Activated CD4-positive, alpha-beta T cell treated with anti-CD3 and anti-CD28 coated beads for 4 hours (primary cell): ENCODE measurements around the gene ARHGAP4.
A peak's percentile ranks its signal among the peaks of the same experiment; 100 is the strongest.

ENCODE experiments used
- DNase-seq, 2 donors: peaks; one replicate each; pipeline ENCODE4 v3.0.0-alpha.2; 2020

Gene ARHGAP4

DNA sequence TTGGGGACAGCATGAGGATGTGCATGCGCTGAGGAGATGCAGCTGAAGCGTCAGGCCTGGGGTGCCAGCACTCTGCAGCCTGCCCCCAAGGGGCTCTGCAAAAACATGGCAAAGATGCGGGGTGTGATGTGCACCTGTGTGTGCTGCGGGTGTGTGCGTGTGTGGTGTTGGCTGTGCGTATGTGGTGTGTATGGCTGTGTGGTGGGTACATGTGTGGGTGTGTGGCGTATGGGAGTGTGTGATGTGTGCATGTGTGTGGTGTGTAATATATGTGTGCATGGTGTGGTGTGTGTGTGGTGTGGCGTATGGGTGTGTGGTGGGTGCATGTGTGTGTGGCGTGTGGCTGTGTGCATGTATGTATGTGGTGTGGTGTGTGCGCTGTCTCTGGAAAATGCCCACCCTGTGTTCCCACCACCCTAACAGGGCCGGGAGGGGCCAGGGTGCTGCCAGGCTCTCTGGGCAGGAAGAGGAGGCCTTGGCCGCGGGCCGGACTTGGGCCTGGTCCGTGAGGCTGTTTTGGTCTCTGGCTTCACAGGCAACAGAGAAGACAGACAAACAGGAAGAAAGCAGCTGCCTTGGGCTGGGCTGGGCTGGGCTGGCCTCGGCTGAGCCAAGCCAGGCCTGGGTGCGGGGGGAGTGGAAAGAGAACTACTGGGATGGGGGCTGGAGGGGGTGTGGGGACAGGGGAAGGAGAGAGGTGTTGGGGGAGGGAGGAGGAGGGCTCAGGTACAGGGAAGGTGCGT is 22.7 kb downstream of the ARHGAP4 start:
- no peak for DNase-seq

GRCh38 chrX:153902385-153902784 is 23.7 kb downstream of the ARHGAP4 start:
- no peak for DNase-seq

GRCh38 chrX:153901753-153902140 is 24.3 kb downstream of the ARHGAP4 start:
- no peak for DNase-seq

GRCh38 chrX:153900831-153901752 is 25.0 kb downstream of the ARHGAP4 start:
- peak; percentile 53 to 61 for DNase-seq

DNA sequence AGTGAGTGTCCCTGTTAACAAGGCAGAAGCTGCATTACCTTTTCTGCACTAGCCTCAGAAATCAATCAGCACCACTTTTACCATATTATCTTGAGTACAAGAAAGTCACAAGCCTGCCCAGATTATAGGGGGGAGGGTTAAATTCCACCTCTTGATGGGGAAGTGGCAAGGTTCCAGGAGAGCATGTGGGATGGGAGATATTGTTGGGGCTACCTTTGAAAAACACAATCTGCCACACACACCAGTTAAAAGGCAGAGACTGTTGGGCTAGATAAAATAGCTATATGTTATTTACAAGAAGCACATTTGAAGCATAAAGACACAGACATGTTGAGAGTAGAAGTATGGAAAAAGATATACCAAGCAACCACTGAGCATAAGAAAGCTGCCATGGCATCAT is 28.2 kb downstream of the ARHGAP4 start:
- DNase-seq: no peak

DNA sequence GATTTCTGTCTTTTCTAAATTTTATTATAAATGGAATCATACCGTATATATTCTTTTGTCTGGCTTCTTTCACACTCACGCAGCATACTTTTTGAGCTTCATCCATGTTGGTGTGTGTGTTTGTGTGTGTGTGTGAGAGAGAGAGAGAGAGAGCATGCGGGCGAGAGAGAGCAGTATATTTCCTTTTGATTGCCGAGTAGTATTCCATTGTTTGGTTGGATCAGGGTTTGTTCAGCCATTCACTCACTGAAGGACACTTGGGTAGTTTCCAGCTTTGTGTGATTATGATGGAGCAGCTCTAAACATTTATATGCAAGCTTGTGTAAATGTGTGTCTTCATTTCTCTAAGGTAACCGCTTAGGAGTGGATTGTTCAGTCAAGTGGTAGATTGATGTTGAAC is 36.9 kb downstream of the ARHGAP4 start:
- DNase-seq: no peak

GRCh38 chrX:153888344-153888743 is 37.7 kb downstream of the ARHGAP4 start:
- DNase-seq: no peak

- DNase-seq: no peak
Measured at GRCh38 chrX:153887385-153887784, 38.7 kb downstream of the ARHGAP4 start.

GRCh38 chrX:153886915-153887314 is 39.1 kb downstream of the ARHGAP4 start:
- DNase-seq: no peak

- DNase-seq: peak; percentile 32 to 37
Measured at GRCh38 chrX:153885968-153886903, 39.8 kb downstream of the ARHGAP4 start, which contains the start of gene L1CAM. Gene L1CAM, minus strand, starts transcription at chrX:153886173. Its CDS starts 10,337 bp downstream, at chrX:153875836.

- no peak for DNase-seq
Measured at GRCh38 chrX:153885208-153885787, 40.8 kb downstream of the ARHGAP4 start.

DNA sequence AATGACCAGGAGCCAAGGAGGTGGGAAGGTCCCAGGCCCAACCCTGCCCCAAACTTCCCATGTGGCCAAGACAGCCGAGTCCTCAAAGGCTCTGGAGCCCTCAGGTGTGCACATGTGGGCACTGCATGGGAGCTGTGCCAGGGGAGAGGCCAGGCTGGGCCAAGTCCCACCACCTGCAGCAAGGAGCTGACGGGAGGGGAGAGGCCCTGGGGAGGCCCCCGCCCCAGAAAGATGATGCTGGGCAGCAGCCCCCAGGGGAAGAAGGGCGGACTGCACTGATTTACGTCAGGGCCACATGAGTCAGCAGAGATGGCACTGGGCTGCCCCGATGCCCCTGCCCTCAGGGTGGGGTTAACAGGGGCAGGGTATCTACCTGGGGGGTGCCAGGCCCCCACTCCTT is 41.5 kb downstream of the ARHGAP4 start:
- no peak for DNase-seq

- DNase-seq: no peak
Measured at GRCh38 chrX:153884136-153884535, 41.9 kb downstream of the ARHGAP4 start.

DNA sequence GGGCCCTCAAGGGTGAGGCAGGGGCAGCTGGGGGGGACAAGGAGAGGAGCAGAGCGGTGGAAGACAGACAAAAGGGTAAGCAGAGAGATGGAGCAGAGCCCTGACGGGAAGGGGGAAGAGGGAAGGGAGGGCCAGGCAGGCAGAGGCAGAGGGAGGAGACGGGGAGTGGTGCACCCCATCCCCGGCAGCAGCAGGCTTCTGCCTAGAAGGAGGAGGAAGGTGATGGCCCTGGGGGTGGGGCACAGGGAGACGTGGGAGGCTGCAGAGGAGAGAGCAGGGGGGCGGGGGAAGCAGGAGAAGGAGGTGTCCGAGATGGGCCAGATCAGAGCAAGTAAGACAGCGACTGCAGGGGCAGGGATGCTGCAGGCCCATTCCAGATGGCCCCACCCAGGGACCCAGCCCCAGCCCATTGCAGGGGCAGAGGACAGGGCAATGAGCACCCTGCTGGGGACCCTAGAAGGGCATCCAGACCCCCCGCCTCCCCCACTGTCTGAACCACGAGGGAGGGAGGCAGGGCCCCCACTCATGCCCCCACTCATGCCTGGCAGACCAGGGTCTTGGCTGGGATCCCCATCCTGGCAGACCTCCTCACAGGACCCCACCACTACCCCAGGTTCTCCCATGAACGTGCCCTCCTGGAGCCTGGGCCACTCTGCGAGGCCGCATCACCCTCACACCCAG is 42.8 kb downstream of the ARHGAP4 start:
- DNase-seq: no peak

DNA sequence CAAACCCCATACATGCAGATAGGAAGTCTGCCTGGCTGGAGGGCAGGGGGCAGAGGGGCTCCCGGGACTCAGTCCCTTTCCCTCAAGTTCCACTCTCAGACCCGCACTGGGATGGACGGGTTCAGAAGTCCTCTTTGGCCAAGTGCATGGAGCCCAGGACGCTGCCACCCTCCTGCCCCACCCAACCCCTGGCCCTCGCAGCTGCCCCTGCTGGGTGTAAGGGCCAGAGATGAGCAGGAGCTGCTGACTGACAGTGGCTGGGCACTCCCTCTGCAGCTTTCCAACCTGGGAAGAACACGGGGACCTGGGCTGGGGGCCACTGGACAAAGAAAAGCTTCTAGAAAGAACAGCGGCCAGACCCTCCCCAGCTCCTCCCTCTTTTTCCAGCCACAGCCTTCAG is 43.5 kb downstream of the ARHGAP4 start:
- DNase-seq: no peak

- DNase-seq: no peak
Measured at GRCh38 chrX:153882086-153882498, 44.0 kb downstream of the ARHGAP4 start.

DNA sequence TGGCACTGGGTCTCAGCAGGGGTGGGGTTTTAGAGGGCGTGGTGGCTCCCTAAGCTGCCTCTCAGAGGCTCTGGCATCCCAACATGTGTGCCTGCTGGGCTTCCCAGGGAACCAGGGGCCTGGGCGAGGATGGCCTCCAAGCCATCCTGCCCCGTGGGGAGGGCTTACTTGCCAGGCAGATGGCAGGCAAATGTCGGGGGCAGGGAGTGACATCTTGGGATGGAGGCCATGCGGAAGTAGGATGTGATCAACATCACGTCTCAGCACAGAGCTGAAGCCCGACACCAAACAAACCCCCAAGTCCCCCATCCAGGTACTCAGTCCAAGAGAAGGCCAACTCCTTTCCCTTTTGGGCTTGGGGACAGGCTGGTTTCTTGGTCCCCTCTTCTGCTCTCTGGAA is 44.8 kb downstream of the ARHGAP4 start:
- DNase-seq: no peak

DNA sequence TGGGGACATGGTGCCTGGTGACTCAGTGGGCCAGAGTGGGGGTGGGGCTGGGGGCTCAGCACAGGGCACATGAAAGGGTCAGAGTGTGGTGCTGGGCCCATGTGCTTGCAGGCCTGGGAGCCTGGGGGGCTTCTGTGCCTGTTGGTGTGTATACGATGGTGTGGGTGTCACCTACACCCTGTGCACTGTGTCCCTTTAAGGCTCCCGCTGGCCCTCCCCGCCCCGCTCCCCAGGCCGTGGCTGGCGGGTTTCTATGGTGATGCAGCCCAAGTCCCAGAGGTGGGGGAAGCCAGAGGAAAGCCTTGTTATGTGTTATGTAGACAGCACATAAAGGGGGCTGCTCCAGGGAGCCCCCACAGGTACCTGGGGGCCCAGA is 45.6 kb downstream of the ARHGAP4 start:
- no peak for DNase-seq

- DNase-seq: no peak
Measured at GRCh38 chrX:153879741-153880439, 46.2 kb downstream of the ARHGAP4 start.

GRCh38 chrX:153878969-153879653 is 47.0 kb downstream of the ARHGAP4 start:
- DNase-seq: no peak

GRCh38 chrX:153878345-153878744 is 47.7 kb downstream of the ARHGAP4 start:
- no peak for DNase-seq
